ENCODE measurements around the gene CCSER2. TPM values are rescaled to one million over a fixed set of nuclear protein-coding genes. Genes with fewer than 3 reads are reported as not detected.
A peak's percentile ranks its signal among the peaks of the same experiment; 100 is the strongest.

The CCSER2 gene
- total RNA-seq, 1 donor = 40.8 TPM

DNA sequence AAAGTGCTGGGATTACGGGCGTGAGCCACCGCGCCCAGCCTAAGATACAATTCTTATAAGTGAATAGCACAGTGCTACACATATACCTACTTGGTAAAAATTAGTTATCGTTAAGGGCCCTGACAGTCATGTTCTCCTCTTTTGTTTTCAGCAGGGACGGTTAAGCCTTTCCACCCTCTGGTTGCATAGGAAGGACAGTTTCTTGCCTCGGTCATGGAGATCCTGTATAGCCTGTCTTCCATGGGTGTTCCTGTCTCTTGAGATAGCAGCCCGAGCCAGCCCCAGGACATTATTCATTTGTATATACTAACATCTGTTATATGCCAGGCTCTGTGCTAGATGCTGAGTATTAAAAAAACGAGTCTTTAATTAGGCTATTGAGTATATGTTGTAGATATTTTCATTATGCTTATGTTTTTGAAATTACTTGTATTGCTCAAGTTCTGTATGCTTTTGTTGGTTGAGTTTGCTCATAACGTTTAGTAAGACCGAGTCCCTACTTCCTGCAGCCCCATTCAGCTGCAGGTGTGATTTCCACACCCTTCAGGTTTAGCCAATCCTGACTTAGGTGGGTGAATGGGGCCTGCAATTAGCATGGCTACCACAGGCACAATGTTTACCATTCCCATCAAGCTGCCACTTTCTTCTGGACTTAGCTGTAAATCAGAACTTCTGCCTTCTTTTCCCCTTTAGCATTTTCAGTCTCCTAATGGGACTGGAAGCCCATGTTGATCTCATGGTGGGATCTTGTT, 24.8 kb downstream of the CCSER2 start:
- no peak overlapping the region for H3K4me3 ChIP-seq (ENCODE audit: low read depth, low read length)
- TF ChIP-seq, protein P1, sequence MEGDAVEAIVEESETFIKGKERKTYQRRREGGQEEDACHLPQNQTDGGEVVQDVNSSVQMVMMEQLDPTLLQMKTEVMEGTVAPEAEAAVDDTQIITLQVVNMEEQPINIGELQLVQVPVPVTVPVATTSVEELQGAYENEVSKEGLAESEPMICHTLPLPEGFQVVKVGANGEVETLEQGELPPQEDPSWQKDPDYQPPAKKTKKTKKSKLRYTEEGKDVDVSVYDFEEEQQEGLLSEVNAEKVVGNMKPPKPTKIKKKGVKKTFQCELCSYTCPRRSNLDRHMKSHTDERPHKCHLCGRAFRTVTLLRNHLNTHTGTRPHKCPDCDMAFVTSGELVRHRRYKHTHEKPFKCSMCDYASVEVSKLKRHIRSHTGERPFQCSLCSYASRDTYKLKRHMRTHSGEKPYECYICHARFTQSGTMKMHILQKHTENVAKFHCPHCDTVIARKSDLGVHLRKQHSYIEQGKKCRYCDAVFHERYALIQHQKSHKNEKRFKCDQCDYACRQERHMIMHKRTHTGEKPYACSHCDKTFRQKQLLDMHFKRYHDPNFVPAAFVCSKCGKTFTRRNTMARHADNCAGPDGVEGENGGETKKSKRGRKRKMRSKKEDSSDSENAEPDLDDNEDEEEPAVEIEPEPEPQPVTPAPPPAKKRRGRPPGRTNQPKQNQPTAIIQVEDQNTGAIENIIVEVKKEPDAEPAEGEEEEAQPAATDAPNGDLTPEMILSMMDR (IDR thresholded peaks at IDR 0.05; ENCODE audit: insufficient read depth, low read length) = no peak

DNA sequence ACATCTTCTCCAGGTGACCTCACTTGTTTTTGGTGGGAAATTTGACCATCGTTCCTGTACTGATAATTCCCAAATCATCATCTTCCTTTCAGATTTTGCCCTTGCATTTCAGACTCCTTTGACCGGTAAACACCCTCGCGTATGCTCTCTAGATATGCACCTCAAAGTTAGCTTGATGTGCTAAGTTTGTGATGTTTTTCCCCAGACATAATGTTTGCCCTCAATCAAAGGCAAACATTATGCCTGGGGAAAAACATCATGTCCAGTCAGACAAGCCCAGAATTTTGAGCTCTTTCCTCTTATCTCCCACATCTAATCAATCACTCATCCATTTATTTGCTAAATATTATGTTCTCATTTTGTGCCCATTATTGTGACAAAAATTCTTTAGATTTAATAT, 26.2 kb downstream of the CCSER2 start:
- no peak for DNase-seq (ENCODE audit: low read depth)
- TF ChIP-seq, protein P1 (IDR thresholded peaks at IDR 0.05; ENCODE audit: insufficient read depth, low read length) = no peak
- no peak overlapping the region for H3K4me3 ChIP-seq (ENCODE audit: low read depth, low read length)

More for the DNA sequence above, 24.8 kb downstream of the CCSER2 start:
- DNase-seq (ENCODE audit: low read depth) = no peak

DNA sequence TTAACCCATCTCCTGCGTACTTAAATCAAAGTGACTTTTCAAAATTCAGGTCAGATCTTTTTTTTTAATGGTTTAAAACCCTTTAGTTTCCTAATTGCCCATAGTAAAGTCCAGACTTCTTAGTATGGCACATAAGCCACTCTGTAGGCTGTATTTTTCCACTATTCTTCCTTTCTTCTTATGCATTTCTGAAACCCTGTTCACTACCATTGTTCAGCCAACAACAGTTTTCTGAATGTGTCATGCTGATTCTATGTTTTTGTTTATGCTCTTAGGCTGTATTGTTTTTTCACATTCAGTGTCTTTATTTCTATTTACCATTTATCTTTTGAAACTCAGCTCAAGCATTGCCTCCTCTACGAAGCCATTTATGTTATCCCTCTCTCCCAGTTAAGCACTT, 26.7 kb downstream of the CCSER2 start:
- H3K4me3 ChIP-seq (ENCODE audit: low read depth, low read length) = no peak overlapping the region
- DNase-seq (ENCODE audit: low read depth) = no peak
- TF ChIP-seq, protein P1 (IDR thresholded peaks at IDR 0.05; ENCODE audit: insufficient read depth, low read length) = no peak

DNA sequence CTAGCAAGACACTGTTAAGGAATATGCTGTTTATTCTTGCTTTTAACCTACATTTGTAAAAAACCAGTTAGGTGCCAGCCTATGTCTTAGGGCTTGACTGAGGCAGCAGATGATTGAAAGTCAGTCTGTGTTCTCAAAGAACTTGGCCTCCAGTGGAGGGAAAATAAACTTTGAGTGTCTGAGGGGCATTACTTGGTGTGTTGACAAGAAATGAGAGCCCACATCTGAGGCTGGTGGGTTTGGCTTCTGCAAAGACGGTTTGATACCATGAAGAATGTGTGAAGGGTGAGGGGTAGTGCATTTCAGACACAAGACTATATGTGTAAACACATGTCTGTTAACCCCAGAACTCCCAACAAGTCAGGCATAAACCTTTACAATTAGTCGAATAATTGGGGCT, 28.5 kb downstream of the CCSER2 start:
- TF ChIP-seq, protein P1 (IDR thresholded peaks at IDR 0.05; ENCODE audit: insufficient read depth, low read length) = no peak
- no peak overlapping the region for H3K4me3 ChIP-seq (ENCODE audit: low read depth, low read length)
- no peak for DNase-seq (ENCODE audit: low read depth)

DNA sequence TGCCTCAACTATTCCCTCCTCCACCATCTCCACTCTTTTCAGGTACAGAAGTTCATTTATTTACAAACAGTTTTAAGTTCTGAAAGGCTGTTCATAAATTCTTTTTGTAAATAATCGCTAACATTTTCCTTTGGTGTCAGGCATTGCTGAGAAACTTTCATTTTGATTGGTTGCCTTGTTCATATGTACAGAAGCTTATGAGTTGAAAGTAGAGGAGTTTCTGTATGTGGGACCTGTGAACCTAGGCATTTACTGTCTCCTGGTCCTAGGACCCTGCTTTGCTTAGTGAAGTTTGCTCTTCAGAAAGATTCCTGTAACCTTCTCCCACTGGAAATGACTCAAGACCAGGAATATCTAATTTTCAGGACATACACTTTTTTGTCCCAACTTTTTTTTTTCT, 30.4 kb downstream of the CCSER2 start:
- TF ChIP-seq, protein P1 (IDR thresholded peaks at IDR 0.05; ENCODE audit: insufficient read depth, low read length) = no peak
- no peak for DNase-seq (ENCODE audit: low read depth)
- no peak overlapping the region for H3K4me3 ChIP-seq (ENCODE audit: low read depth, low read length)

DNA sequence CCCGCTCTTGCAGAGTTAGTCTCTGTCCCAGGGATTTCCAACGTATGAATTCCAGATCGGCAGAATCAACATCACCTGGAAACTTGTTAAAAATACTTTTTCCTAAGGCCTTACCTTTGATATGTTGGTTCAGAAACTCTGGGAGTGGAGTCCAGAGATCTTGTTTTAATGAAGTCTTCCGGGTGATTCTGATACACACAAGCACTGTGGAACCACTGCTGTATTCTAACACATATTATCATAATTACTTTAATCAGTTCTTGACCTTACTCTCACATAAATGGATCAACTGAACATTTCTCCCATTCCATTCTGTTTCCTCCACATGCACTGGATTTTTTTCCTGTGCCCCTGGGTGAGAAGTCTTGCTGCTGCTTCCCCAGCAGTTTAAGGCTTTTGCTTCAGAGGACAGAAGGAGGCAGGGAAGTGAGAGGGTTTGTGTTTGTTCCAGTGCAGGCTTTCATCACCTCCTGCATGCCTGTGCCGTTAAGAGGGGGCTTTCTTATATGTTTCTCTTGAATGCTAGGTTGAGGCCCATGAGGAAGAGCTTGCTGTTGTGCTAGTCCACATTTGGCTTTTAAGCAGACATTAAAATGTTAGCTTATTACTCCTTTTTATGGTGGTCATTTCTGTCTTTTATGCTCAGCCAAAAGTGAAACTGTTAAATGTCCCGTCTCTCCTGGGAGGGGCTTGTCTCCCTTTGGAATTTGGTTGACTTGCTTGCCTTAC, 32.4 kb downstream of the CCSER2 start:
- TF ChIP-seq, protein P1 (IDR thresholded peaks at IDR 0.05; ENCODE audit: insufficient read depth, low read length) = no peak
- H3K4me3 ChIP-seq (ENCODE audit: low read depth, low read length) = peak overlapping the region; percentile 53
- peak; percentile 40 for DNase-seq (ENCODE audit: low read depth)
